Activated CD8-positive, alpha-beta memory T cell treated with anti-CD3 and anti-CD28 coated beads for 4 hours (primary cell): ENCODE data around the gene THSD4.

Experiments
- DNase-seq, 2 donors: peaks; one replicate each; pipeline ENCODE4 v3.0.0-alpha.2; 2020; ENCODE audit warnings: low read depth in 2 of 2

The THSD4 gene

DNA sequence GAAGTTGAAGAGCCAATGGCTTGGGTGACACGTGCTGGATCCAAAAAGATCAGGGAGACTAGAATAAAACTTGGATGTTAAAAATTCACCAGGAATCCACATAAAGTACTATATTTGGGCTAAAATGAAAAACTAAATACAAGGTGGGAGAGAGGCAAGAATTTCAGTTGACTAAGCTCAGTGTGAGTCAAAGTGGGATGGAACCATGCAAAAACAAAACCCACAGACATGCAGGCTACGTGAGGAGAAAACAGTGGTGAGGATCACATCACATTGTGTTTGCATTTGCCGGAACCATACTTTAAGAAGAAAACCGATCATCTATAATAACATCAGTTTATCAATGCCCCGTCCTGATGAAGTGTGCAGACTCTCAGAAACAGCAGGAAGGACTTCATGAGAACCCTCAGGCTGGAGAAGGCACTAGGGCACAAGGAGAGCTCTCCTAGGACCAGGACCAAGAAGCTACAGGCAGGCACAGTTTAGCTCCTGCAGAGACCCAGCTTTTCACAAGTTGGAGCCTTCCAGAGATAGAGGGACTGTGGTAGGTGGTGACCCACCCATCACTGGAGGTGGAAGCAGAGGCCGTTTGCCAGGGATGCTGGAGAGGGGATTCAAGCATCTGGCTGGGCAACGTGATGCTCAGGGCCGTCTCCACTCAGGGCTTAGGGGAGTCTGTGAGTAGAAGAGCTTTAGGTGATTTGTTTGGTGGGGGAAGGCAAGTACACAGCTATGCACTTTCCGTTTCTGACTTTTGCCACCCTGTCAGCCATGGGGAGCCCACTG is 666.1 kb downstream of the THSD4 start:
- DNase-seq: no peak

DNA sequence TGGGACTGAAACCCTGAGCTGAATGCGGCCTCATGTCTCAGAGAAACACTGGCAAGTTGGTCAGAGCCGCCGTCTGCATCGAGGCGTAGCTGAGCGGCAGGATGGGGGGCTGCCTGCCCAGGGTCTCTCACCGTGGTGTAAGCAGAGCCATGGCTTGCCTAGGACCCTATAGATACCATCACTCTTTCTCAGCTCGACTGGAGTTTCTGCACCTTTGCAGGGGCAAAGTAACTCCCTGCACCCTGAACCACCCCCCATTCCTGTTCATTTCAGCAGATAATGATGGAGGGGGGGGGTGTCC is 666.6 kb downstream of the THSD4 start:
- no peak for DNase-seq

DNA sequence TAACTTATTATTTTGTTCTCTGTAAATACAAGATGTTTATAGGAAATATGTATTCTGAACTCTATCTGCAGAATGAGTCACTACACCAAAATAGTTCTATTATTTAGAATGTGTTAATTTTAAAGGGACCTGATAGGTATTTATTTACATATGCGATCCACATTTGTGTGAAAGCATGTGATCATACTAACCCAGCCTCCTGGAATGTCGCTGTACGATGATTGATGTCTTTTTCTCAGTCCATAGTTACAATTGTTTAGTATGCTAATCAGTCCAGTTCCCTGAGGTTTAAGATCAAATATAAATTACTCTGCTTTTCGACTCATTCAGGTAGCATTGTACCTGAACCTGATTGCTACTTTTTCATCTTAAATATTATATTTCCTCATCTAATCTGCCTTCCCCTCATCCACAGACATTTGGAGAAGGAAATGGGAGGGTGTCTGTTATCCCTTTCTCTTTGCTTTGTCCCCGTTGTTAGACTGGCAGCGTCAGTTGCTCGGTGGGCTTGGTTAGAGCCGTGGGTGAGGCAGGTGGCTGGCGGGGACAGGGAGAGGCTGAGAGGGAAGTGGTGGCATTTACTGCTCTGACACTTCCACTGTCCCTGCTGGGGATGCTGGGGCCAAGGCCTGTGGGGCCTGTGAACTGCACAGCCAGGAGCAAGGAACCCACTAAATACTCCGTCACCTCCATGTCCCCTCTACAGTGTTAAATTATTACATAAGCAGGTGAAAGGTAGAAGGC is 667.3 kb downstream of the THSD4 start:
- DNase-seq: no peak

DNA sequence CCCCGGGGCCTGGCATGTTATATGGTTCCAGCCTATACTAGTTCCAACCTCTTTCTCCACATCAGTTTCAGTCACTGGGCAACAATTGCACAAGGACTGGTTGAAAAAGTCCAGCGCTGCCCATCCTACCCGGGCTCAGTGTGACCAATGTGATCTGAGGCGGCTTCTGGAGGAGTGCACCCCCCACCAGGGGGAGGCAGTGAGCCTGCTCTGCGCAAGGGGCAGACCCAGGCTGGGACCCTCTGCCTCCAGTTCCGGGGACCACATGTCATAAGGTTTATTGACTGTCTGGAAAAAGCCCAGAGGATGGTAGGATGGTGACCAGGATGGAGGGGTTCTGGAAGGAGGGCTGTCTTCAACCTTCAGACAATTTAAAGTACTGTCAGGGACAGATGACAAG is 669.4 kb downstream of the THSD4 start:
- no peak for DNase-seq

DNA sequence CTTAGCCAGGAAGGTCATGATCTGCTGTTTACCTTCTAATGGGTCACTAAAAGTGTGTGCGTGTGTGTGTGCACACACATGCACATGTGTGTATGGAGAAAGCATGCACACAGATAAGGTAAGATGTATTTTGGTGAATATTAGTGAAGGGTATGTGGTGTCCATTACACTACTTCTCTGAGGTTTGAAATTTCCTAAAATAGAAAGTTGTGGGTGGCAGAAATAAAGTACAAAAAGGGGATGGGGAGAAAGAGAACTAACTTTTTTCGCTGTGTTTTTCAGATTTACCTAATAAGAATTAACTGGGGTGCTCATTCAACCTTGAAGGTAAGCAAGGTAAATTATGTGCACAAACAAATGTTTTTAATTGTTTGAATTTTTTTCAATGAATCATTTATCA is 670.7 kb downstream of the THSD4 start:
- DNase-seq: no peak

DNA sequence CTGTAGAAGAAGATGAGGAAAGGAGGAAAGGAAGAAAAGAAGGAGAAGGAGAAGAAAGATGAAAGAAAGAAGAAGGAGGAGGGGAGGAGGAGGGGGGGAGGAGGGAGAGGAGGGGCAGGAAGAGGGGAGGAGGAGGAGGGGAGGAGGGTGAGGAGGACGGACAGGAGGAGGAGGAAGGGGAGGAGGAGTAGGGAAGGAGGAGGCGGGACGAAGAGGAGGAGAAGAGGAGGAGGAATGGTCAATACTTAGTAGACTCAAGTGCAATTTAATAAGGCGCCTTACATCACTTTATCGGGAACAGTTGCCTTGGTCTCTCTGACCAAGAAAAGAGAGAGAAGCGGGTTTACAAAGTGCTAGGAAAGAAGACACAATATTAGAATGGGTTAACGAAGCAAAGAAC is 671.4 kb downstream of the THSD4 start:
- DNase-seq: no peak

DNA sequence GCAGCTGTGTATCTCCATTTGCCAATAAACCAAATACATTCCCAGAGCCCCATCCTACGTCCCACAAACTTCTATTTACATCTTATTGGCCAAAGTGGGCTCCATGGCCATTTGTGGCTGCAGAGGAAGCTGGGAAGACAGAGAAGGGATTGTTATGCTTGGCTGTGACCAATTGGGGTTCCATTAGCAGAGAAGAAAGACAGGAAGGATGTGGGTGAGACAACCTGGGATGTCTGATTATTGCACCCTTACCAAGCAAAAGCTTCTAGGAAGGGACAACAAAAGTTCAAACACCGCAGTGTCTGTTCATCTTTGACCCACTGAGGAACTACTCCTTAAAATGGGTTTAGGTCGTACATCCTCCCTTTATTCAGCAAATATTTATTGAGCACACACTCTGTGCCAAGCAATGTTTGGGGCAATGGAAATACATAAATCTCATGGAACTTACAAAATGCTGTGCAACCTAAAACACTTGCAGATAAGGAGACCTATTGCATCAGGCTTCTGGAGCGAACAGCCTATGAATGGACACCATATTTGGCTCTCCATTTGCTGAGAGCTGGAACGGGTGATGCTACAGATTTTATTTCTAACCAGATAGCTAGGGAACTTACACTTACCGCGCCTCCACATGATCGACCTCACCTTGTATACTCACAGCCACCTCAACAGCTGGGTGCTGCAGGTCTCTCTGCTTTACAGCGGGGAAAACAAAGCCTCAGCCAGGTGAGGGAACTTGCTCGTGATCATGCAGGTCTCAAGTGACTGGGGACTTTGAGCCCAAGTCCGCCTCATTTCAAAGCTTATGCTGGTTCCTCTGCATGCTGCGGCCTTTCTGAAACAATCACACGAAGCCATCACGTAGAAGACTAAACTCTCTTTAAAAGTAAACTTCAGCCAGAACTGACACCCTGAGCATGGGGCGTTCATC is 673.6 kb downstream of the THSD4 start:
- DNase-seq: no peak

DNA sequence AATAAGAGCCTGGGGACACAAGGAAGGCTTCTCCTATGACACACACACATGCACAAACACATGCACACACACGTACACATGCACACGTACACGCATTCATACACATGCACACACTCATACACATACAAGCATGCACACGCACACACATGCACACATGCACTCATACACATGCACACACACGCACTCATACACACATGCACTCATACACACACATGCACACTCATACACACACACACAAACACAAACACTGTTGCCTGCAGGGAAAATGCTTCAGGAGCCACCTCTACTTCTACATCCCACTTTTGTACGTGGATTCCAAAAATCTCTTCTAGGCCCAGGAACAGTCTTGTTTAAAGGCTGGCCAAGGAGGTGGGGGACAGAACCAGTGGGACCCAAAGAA is 674.3 kb downstream of the THSD4 start:
- DNase-seq: no peak

DNA sequence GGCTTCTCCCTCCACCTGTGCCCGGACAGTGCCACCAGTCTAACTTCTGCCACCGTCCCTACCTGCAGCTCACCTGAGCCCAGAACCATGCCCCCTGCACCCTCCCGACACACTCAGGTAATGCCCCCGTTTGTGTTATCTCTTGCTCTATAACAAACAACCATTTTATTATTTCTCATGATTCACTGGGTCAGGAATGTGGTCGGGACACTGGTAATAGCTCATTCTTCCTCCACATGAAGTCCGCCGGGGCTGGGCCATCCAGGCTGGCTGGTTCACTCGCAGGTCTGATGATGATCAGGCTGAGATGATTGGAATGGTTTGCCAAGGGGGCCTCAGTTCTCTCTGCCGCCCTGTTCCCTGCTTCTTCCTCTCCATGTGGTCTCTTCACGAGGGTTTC is 674.8 kb downstream of the THSD4 start:
- DNase-seq: no peak

DNA sequence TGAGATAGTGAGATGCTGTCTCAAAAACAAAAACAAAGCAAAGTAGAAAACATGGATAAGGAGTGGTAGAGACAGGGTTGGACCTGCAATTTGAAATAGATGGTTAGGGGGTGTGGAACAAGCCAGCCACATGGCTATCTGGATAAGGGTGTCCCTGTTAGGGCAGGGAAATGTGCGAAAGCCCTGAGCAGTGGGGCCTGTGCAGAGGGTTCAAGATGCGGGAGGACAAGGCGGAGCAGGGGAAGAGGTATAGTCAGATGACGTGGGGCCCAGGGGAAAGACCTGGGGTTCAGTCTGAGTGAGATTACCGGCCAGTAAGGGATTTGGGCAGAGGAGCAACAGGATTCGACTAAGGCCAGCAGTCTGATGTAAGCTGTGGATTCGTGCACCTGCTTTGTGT is 676.7 kb downstream of the THSD4 start:
- no peak for DNase-seq

DNA sequence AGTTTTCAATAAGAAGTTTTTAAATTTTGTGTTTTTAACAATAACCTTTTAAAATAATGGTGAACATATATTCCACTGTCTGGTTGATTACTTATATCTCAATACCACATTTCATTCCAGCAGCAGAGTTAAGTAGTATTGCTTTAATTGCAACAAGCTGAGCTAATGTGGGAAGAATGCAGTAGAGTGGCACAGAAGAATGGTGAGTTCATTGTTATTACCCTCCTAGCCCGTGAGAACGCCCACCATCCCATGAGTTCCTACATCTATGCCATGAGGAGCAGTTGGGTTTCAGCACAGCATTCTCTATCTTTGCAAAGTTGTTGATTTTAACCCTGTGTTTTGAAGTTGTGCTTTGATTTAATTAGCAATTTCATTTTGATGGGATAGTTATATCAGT is 677.2 kb downstream of the THSD4 start:
- no peak for DNase-seq

DNA sequence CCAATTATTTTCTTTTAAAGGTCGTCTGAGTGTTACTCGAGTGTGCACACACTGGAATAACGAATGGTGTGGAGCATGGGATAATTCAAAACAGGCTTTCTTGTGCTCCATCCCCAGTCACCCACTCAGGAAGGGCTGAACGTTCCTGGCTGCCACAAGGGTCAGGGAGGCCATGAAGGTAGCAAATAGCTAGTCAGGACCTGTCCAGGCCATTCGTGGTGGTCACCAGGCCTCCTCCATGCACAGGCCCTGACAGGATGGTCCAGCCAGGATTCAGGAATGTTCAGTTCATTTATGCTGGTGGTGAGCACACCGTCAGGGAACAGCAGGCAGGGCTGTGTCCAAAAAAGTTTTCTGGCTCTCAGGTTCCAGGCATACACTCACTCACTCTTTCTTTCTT is 683.4 kb downstream of the THSD4 start:
- DNase-seq: no peak

DNA sequence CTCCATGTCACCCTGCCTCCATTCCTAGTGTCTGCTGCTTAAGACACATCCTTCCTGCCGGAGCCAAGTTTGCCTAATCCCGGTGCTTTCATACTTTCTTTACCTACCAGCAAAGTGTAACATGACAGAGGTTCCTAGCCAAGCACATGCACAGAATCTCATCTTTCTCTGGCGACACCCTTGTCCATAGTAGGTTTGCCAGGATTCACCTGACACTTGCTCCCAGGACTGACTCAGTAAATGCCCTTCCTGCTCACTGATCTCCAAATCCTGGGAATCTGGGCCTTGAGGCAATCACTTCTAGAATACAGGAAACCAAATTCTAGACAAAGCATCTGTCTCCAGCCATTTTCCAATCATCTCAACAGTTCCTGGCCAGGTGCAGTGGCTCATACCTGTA is 684.9 kb downstream of the THSD4 start:
- DNase-seq: no peak

DNA sequence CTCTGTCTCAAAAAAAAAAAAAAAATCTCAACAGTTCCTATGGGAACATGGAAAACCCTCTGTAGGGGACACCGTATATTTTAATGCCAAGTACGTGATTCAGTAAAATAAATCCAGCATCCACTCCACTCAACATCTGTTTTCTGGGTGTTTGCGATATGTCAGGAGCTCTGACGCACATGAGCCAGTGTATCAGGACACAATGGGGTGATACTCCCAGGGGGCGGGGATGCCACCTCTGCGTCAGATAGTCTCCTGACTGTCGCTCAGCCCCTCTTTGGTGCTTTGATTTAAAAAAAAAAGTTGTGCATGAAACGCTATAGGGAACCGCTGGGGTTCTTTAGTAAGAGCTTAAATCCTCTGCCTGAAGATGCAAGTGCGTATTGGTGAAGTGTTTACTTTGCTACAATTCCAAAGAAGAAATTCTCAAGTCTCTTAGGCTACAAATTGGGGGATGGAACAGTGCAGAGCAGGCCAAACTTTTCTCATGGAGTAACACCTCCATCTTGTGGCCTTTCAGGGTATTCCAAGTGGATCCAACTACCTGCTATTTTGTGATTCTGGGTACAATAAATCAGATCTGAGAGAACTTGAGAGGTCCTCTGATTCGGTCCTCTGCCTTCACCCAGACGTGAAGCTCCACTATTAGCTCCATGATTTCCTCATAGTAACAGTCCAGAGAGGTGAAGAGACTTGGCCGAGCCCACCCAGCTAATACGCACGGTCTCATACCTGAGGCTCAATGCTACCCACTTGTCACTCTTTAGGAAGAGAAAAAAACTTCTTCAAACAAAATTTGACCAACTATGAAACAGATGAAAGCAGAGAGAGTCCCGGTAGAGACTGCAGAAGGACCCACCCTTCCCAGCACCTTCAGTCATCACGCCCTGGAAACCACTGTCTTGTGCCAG is 685.8 kb downstream of the THSD4 start:
- DNase-seq: no peak

DNA sequence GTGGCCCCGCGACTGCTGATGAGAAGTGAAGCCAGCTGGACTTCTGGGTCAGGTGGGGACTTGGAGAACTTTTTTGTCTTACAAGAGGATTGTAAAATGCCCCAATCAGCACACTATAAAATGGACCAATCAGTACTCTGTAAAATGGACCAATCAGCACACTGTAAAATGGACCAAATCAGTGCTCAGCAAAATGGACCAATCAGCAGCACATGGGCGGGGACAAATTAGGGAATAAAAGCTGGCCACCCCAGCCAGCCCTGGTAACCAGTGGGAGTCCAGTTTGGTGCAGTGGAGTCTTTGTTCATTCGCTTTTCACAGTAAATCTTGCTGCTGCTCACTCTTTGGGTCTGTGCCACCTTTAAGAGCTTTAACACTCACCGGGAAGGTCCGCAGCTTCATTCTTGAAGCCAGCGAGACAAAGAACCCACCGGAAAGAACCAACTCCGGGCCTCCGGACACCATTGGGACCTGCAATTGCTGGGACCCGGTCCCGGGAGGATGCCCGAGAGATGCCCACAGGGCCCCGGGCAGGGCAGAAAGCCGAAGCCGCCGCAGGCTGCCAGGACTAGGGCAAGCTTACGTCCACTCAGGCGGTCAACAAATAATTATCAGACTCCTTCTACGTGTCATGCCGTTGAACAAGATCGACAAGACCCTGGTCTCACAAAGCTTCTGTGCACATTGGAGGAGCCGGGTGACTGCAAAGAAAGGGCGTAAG is 686.8 kb downstream of the THSD4 start:
- DNase-seq: no peak

DNA sequence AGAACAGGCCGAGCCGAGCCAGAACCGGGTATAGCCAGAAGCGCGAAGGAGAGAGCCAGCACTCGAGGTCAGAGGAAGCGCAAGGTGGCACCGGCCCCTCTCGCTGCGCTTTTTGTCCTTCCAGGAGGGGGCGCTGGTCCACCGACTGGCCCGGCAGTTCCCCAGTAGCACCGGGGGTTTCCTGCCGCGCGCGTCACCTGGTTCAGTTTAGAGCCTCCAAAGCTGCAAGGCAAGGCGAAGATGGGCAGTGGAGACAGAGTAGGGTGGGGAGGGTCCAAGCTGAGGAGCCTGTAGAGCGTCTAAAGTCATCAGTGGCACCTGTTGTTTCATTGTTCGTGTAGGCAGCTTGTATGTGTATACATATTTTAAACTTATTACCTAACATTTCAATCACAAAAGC is 687.5 kb downstream of the THSD4 start:
- no peak for DNase-seq

DNA sequence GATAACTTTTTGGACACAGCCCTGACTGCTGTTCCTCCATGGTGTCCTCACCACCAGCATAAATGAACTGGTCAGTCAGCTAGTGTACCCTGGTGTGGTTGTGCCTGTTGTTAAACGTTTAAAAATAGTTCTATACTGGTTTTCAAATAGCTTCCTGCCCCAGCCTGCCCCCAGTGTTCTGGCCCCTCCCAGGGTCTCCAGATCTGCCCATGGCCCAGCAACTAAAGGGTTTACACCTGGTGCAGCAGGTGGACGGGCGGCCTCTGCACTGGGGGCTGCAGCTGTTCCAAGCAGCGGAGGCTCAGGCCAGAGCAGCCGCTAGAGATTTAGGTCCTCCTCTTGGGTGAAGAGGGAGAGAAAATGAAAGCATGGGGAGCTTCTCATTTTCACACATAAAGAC is 689.0 kb downstream of the THSD4 start:
- no peak for DNase-seq

DNA sequence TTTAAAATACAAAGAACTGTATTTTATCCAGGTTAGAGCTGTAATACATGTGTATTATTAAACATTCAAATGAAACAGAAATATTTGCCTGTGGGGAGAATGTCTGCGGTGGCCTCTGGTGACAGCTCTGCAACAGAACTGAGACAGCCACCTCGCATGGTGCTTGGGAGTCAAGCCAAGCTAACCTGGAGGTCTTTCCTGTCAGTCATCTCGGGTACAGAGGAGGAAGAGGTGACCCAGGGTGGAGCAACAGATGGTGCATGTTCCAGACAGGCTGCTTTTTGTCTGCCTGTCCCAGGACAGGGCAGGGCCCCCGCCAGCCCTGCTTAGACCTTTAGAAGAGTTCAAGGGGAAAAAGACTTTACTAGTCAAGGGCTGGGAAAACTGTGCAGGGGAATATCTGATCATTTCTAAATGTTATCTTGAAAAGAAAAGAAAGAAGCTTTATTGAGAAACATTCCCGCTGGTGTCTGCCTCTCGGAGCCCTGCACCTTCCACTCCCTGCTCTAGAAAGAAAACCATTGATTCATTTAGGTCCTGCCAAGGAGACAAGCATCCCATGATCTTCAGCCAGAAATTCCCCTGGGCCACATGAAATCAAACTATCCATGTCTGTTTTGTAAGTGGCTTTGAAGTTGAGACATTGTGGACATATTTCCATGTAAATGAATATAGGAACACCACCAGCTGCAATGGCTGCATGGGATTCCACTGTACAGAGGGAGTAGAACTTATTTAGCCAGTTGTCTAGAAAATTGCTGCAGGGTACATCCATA is 689.6 kb downstream of the THSD4 start:
- no peak for DNase-seq

DNA sequence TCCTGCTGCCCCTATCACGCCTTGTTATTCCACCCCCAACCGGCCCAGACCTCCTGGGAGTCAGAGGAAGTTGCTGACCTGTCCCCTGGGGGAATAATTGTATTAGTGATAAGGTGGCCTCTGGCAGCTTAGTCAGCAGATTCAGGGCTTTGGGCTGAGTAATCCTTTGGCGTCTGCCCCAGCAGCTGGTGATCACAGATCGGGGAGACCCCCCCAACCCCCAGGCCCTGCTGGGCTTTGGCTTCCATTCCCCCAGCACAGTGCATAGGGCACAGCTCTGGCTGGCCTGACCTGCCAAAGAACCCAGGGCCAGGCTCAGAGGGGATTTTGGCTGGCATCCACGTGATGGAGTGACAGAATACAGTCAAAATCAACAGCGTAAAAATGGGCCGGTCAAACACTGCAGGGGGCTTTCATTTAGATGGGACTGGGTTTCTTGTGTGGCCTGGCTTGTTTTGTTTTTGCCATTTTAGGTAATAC is 691.2 kb downstream of the THSD4 start:
- no peak for DNase-seq

DNA sequence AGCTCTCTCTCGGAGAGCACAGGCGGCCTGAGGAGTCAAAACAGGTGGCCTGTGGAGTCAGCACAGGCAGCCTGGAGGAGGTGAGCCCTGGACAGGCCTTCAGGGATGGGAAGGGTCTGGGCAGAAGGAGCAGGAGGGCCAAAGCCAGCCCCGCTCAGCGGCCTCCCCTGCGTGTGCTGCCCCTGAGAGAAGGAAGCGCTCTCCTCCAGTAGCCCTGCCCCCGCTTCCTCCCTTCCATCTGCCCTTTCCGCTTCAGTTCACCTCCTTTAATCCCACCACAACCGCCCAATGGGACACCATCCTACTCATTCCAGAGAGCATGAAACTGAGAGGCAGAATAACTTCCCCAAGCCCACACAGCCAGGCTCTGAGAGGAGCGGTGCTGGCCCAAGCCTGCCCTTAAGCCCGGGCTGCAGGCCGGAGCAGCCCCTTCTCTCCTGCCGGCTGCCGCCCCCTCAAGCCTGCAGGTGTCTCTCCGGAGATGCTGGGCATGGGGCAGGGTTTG is 691.9 kb downstream of the THSD4 start:
- no peak for DNase-seq
